ENCODE measurements around the gene GNG2.

The GNG2 gene

GRCh38 chr14:51895375-51895774, 35.0 kb downstream of the GNG2 start:
- DNase-seq, result no peak

GRCh38 chr14:51897791-51898355, 37.5 kb downstream of the GNG2 start:
- DNase-seq, result no peak

GRCh38 chr14:51901475-51902024, 41.1 kb downstream of the GNG2 start:
- DNase-seq, result no peak

- peak; percentile 64 to 66 for DNase-seq
Observed at GRCh38 chr14:51905656-51906121, 45.3 kb downstream of the GNG2 start.

- DNase-seq, result no peak
Observed at GRCh38 chr14:51908086-51908485, 47.7 kb downstream of the GNG2 start.

- DNase-seq, result no peak
Observed at GRCh38 chr14:51912112-51912786, 51.8 kb downstream of the GNG2 start.

GRCh38 chr14:51914310-51914709, 53.9 kb downstream of the GNG2 start:
- DNase-seq, result no peak

- DNase-seq, result no peak
Observed at GRCh38 chr14:51917193-51917592, 56.8 kb downstream of the GNG2 start.

GRCh38 chr14:51921026-51921425, 60.6 kb downstream of the GNG2 start:
- no peak for DNase-seq

GRCh38 chr14:51922624-51923023, 62.2 kb downstream of the GNG2 start:
- no peak for DNase-seq

GRCh38 chr14:51924600-51924999, 64.2 kb downstream of the GNG2 start:
- no peak for DNase-seq

GRCh38 chr14:51925980-51926379, 65.6 kb downstream of the GNG2 start:
- no peak for DNase-seq

GRCh38 chr14:51926449-51926848, 66.0 kb downstream of the GNG2 start:
- no peak for DNase-seq

GRCh38 chr14:51928568-51928967, 68.2 kb downstream of the GNG2 start:
- no peak for DNase-seq

- no peak for DNase-seq
Observed at GRCh38 chr14:51929166-51929565, 68.8 kb downstream of the GNG2 start.

GRCh38 chr14:51929910-51930682, 69.7 kb downstream of the GNG2 start:
- no peak for DNase-seq

- no peak for DNase-seq
Observed at GRCh38 chr14:51931308-51931707, 70.9 kb downstream of the GNG2 start.

GRCh38 chr14:51933191-51933590, 72.8 kb downstream of the GNG2 start:
- peak; percentile 42 to 57 for DNase-seq

GRCh38 chr14:51938137-51938536, 77.7 kb downstream of the GNG2 start:
- DNase-seq, result no peak

- no peak for DNase-seq
Observed at GRCh38 chr14:51938821-51939220, 78.4 kb downstream of the GNG2 start.

GRCh38 chr14:51939226-51939625, 78.8 kb downstream of the GNG2 start:
- no peak for DNase-seq

- no peak for DNase-seq
Observed at GRCh38 chr14:51939755-51940301, 79.4 kb downstream of the GNG2 start.

- DNase-seq, result no peak
Observed at GRCh38 chr14:51942971-51943370, 82.6 kb downstream of the GNG2 start.
